Medulla oblongata (tissue), 1 donor: ENCODE measurements around the gene ULBP1.
"Not testable (repeated sequence)": the region's sequence is repeated elsewhere in the genome, so short reads cannot be mapped to it uniquely, and the experiment has no call there.

Experiments
- DNase-seq: peaks from one replicate; pipeline ENCODE4 v3.0.0-alpha.2; 2015; ENCODE audit errors: extremely low spot score

ULBP1 gene

DNA sequence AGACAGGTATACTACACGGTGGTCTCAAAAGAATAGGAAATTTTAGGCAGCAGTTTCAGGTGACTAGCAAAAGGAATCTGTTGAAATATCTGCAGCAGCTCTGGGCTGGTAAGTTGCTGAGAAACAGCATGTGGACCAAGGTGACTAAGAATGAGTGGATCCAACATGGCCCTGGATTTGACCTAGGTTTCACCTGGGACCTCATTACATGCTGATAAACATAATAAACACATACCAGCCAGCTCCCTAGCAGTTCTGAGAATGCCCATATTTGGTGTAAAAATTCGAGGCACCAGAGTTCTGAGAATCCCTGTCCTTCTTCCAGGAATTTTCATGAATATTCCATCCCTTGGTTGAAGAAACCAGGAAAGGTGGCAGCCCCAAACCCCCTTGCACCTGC, 10.4 kb upstream of the ULBP1 start:
- DNase-seq: not testable (repeated sequence)

- not testable (repeated sequence) for DNase-seq
Observed at GRCh38 chr6:149953934-149954327, 9.8 kb upstream of the ULBP1 start.

GRCh38 chr6:149954328-149954983, 9.3 kb upstream of the ULBP1 start:
- DNase-seq: not testable (repeated sequence)

- DNase-seq: not testable (repeated sequence)
Observed at GRCh38 chr6:149954984-149955653, 8.6 kb upstream of the ULBP1 start.

DNA sequence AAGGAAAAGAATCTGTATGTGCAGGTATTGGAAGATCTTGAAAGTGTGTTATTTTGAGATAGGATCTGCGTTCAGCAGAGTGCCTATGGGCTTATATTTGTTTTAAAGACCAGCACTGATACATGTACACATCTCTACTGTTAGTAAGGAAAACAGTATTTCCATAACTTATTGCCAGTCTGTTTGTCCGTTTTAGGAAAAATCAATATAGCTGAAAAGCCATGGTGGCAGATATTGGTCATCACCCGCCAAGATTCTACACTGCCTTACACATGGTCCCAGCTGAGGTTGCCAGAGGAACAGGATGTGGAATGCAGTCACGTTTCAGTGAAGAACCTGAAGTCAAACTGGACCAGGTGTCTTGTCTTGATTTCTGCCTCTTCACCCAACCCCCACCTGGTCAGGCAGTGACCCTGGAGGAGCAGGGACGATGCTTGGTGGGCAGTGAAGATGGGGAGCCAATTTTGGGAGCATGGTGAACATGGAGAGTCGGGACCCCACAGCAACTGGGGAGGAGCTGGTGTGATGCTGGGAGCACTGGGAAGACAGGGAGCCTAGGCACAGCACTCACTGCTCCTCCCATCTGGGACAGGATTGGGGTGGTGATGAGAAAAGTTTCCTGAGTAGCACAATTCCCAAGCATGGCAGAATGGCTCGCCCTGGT, 8.0 kb upstream of the ULBP1 start:
- DNase-seq: not testable (repeated sequence)

DNA sequence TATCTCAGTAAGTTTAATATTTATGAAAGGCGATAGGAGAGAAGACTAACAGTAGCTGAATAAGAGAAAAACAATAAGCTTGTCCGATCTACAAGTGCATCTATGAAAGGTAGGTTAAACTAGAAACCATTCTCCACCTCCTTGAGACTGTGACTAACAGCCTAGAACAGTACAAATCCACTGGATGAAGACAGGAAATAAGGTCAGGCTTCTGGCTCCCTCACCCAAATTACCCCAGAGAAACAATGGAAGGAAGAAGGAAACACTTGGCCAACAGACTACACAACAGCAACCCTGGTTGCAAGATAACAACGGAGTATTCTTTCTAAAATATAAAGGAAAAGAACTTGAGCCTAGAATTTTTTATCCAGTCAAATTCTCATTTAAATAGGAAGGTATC, 5.6 kb upstream of the ULBP1 start:
- not testable (repeated sequence) for DNase-seq

GRCh38 chr6:149959806-149960205, 3.9 kb upstream of the ULBP1 start:
- DNase-seq: not testable (repeated sequence)

- DNase-seq: no peak
Observed at GRCh38 chr6:149960488-149960887, 3.3 kb upstream of the ULBP1 start.

GRCh38 chr6:149961728-149962425, 1.9 kb upstream of the ULBP1 start:
- no peak for DNase-seq

GRCh38 chr6:149962461-149963211, 1.1 kb upstream of the ULBP1 start:
- DNase-seq: no peak

DNA sequence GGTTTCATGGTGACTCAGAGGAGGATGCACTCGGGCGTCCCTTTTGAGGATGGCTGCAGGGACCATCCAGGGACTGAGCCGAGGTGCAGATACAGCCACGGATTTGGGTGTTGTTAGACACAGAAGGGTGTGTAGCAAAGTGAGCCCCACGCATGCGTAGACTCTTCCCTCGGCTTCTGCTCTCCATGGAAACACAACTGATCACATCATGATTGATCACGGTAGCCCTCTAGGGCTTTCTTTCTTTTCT, 606 bp upstream of the ULBP1 start:
- DNase-seq: no peak

DNA sequence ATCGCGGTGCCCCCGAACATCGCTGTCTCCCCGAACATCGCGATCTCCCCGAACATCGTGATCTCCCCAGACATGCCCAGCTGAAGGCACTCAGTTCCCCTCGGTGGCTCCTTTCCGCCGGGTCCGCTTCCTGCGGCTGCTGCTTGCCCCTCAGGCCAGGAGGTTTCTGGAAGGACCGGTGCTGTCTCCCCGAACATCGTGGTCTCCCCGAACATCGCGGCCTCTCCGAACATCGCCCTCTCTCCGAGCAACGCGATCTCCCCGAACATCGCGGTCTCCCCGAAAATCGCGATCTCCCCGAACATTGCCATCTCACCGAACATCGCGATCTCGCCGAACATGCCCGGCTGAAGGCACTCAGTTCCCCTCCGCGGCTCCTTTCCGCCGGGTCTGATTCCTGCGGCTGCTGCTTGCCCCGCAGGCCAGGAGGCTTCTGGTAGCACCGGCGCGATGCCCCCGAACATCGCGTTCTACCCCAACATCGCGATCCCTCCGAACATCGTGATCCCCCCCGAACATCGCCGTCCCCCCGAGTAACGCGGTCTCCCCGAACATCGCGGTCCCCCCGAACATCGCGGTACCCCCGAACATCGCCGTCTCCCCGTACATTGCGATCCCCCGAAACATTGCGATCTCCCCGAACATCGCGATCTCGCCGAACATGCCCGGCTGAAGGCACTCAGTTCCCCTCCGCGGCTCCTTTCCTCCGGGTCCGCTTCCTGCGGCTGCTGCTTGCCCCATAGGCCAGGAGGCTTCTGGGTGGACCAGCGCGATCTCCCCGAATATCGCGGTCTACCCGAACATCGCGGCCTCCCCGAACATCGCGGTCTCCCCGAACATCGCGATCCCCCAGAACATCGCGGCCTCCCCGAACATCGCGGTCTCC, 808 bp downstream of the ULBP1 start:
- DNase-seq: no peak

GRCh38 chr6:149965194-149966020, 1.7 kb downstream of the ULBP1 start:
- no peak for DNase-seq

DNA sequence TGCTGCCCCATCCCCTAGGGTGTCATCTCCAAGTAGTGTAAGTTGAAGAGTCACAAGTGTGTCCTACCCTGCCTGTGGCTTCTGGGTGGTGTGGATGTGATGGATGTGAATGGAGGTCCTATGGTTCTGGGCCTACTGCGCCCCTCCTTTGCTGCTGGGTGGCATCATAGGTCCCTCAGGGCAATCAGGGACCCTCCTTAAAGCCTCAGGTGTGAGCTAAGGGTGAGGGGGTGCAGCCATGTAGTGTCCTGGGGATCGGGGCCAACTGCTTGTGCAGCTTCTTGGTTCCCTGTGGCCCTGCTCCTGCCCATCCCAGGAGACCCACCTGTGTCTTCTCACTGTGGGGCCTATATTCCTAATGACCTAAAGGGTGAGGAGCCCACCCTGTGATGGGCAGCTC, 2.6 kb downstream of the ULBP1 start:
- not testable (repeated sequence) for DNase-seq

- no peak for DNase-seq
Observed at GRCh38 chr6:149967591-149967990, 3.8 kb downstream of the ULBP1 start.

DNA sequence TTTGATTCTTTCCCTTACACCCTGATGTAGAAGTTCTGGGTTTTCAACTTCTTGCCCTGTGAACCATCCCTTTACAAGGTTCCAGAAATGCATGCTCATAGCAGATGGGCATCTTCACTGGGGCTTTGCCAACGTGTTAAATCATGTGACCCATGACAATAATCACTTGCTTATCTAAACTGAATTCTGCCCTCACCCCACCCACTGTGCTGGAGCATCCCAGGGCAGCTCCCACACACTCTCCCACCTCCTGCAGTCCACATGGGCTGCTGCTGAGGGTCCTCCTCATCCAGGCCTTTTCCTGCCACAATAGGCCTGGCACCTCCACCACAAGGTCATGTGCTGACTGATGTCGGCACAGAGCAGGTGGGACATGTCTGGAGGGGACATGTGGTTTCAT, 4.3 kb downstream of the ULBP1 start:
- DNase-seq: not testable (repeated sequence)

GRCh38 chr6:149968909-149969308, 5.2 kb downstream of the ULBP1 start:
- not testable (repeated sequence) for DNase-seq

DNA sequence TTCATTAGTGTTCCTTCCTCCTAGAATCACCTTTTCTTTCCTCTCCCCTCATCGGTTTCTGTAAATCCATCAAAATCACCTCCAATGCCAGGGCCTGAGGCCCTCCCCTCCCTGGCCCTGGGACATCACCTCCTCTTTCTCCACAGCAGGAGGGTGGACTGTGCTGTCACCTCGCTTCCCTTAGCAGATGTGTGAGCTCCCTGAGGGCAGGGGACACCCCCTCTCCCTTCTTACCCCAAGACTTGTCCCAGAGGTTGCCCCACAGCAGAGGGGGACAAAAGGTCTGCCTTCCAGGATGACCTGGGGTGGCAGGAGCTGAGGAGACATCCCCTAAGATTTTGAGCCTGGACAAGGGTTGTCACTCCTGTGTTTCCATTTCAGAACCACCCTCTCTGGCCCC, 5.9 kb downstream of the ULBP1 start:
- no peak for DNase-seq

GRCh38 chr6:149974394-149974793, 10.7 kb downstream of the ULBP1 start:
- not testable (repeated sequence) for DNase-seq

DNA sequence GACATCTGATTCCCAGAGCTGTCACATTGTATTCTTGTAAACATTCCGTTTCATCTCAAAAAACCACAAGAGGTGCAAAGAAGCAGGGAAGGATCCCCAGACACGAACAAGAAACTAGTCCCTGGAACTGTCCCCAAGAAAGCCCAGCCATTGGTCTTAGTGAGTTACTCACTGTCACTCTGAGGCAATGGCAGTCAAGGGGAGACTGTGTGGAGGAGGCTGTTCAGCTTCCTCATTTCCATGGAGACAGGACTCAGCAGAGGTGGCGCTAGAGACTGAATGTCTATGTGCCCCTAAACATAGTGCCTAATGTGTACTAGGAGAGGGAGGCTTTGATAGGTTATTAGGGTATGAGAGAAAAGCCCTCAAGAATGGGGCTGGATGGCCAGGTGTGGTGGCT, 11.1 kb downstream of the ULBP1 start:
- no peak for DNase-seq
